HG02852 (cell line): ENCODE data around the gene DOCK10.
A peak's percentile ranks its signal among the peaks of the same experiment; 100 is the strongest.
"Not testable (repeated sequence)": the region's sequence is repeated elsewhere in the genome, so short reads cannot be mapped to it uniquely, and the experiment has no call there.

Experiments
- ATAC-seq: cut with Tn5 transposase; IDR thresholded peaks from one replicate; pipeline ENCODE4 v1.9.1; 2021; ENCODE audit warnings: mild to moderate bottlenecking, moderate library complexity; ENCODE audit not compliant: unreplicated experiment

The DOCK10 gene

DNA sequence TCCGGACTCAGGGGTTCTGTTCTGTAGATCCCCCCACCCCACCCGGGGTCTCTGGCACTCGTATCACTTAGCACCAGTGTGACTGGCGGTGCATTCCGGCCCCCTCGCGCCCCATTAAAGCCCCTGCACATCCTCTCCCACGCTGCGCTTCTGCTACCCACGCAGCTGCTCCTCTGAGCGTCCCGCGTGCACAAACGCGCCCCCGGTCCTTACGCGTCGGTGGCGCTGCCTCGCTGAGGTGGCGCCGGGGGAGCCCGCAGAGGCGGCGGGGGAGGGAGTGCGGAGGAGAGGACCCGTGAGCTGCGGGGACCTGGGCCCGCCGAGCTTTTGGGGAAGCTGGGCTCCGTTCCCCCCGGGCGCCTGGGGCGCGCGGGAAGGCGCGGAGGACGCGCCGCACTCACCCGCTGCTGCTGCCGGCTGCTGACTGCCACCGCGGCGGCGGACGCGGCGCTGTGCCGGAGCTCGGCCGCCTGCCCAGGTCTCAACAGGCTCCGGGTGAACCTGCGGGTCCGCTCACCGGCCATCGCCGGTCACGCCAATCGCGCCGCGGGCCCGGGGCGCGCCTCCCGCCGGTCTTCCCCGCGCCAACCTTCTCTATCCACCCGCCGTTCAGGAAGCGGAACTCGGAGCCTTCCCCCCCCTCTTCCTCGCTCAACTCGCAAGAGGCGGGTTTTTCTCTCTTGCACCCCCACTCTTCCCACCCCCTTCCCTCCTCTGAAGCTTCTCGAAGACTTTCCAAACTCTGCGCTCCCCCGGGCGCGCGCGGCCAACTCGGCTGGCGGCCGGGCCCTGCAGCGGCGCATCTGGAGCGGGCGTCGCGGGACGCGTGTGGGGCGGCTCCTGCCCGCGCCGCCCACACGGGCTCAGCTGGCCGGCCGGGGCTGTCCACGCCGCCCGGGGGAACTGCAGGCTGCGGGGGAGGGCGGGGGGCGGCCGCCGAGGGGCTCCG is at the start of gene DOCK10:
TSS of gene DOCK10 (minus strand) at position 618 of the 949 bp plus-strand sequence. CDS start at position 524, 94 bp downstream.
- ATAC-seq, result peak; percentile 31

DNA sequence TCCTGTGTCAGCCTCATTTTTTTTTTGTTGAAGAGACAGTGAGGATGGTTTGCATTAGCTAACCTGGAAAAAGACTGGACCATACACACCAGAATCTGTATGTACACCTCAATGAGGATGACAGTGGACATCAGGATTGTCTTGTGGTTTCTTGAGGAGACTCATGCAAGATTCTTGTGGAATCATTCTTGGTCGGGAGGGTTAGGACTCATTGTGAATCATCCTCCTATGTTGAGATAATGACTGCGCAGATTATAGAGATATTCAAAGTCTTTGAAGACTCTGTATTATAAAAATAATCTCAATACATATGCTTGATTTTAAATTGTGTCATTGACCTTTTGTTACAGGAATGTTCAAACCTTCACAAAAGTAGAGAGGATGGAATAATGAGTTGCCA is 49.1 kb upstream of the DOCK10 start:
- ATAC-seq, result no peak

- ATAC-seq, result no peak
Measured at GRCh38 chr2:225090746-225091145, 48.5 kb upstream of the DOCK10 start.

DNA sequence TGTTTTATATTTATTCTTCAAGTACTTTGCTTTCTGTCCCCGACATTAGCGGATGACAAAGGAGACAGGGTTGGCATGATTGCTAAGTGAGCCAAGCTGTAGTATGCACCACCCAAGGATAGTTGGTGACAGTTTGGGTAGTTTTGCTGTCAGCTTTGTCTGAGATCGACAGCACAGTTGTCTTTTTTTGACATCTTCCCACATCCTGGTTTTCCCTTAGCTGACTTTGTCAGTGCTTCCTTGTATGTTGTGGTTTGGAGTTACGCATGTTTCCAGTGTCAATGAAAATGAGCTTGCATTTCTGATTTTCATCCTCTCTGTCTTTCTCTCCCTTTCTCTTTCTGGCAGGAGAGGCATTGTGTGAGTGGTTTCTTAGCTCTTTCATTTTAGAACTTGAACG is 44.6 kb upstream of the DOCK10 start:
- no peak for ATAC-seq

- no peak for ATAC-seq
Measured at GRCh38 chr2:225086439-225086838, 44.2 kb upstream of the DOCK10 start.

- ATAC-seq, result no peak
Measured at GRCh38 chr2:225083276-225083675, 41.0 kb upstream of the DOCK10 start.

DNA sequence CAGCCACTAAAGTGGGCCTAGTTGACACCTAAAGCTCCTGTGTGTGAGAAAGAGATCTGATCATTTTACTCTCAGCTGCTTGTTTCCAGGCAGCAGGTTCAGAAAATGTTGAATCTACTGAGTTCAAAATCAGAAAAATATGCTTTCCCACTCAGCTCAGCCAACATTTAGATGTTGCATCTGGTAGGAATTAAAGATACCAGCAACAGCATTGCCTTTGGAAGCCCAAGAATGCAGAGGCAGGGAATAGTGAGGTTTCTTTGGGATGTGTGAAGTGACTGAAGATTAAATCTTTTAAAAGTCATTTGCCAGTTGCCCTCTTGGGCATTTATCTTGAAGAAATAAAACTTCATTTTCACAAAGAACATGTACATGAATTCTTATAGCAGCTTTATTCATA is 33.9 kb upstream of the DOCK10 start:
- ATAC-seq, result no peak

- no peak for ATAC-seq
Measured at GRCh38 chr2:225074919-225075681, 32.8 kb upstream of the DOCK10 start.

GRCh38 chr2:225074366-225074765 is 32.1 kb upstream of the DOCK10 start:
- ATAC-seq, result no peak

GRCh38 chr2:225073198-225073597 is 30.9 kb upstream of the DOCK10 start:
- ATAC-seq, result no peak

- ATAC-seq, result no peak
Measured at GRCh38 chr2:225072444-225072843, 30.2 kb upstream of the DOCK10 start.

GRCh38 chr2:225070811-225071210 is 28.5 kb upstream of the DOCK10 start:
- ATAC-seq, result no peak

GRCh38 chr2:225069966-225070365 is 27.7 kb upstream of the DOCK10 start:
- no peak for ATAC-seq

DNA sequence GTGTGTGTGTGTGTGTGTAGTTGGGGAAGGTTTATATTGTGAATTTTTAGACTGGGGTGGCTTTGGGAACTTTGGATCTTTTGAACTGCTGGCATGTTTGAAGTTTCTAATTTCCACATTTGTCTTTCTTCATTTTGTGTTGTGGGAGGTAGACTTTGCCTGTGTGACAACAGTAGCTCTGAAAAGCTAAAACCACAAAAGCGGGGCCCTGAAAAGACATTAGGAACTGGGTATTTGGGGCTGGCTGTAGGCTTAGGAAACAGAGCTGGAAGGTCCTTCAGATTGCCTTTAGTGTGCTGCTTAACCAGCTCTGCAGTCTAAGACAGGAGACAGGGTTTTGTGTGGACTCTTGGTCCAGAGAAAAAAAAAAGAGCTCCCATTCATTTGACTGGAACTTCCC is 27.2 kb upstream of the DOCK10 start:
- no peak for ATAC-seq

DNA sequence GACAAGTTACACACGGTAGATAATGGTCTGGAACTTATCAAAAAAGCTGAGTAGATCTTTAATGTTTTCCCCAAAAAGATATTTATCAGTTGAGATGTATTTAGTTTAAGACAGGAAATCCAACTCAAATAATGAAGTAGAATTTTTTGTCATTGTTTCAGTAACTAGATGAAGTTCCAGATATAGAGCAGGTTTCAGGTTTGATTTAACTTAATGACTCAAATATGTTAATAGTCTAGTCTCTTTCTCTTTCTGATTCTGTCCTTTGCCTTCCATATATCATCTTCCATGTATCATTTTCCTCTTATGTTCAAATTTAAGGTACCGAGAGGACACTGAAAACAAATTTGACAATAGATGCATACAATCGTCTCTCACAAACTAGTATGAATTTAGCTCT is 23.6 kb upstream of the DOCK10 start:
- no peak for ATAC-seq

DNA sequence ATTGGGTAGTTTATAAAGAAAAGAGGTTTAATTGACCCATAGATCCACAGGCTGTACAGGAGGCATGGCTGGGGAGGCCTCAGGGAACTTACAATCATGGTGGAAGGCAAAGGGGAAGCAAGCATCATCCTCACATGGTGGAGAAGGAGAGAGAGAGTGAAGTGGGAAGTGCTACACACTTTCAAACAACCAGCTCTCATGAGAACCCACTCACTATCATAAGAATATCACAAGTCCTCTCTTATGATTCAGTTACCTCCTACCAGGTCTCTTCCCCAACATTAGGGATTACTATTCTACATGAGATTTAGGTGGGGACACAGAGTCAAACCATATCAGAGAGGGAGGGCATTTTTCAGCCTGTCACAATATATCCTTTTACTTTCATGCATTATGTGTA is 22.7 kb upstream of the DOCK10 start:
- no peak for ATAC-seq

DNA sequence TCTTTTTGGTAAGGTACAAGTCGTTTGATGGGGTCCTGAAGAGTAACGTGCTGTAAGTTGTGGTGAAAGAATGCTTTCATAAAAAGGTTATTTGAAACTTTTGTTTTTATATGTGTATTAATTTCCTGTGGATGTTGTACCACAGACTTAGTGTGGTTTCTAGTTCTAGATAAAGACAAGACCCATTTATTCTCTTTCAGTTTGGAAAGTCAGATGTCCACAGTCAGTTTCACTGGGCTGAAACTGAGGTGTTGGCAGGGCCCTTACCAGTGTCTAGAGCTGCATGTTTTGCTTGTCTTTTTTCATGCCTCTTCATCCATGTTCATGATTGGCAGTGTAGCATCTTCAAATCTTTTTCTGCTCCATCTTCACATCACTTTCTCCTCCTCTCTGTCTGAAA is 22.1 kb upstream of the DOCK10 start:
- ATAC-seq, result no peak

- ATAC-seq, result no peak
Measured at GRCh38 chr2:225056330-225057073, 14.2 kb upstream of the DOCK10 start.

DNA sequence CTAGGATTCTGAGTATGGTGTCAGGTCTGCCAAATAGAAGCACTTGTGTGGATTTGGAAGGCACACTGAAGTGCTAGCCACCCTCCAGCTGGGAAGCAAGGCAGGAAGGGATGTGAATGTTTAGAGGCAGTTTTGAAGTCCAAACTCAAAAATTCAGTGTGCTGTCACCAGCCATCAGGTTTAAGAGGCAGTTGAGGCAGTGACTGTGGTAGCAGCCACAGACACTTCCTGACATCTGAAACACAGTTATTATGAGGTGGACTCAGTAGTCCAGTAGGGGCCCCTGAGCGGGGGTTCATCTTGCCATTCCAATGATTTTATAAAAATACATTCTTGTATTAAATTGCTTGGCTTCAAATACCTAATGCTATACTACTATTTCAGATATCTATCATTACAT is 13.4 kb upstream of the DOCK10 start:
- no peak for ATAC-seq

DNA sequence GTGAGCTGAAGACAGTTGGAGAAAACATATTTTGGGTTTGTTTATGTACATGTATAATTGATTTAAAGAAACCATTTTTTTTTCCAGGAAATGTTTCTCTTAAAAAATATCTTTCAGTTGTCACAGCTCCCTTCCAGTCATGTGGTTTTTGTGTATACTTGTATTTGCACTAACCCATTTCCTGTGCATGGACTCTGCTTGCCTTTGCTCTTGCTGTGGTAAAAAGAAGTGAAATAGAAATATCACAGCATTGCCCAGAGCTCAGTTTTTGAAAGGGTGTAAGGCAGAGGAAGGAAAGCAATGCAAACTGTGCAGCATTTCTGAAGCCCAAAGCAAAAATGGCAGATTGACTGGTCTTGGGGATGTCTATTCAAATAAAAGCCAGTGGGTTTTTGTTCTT is 10.4 kb upstream of the DOCK10 start:
- ATAC-seq, result peak; percentile 89

- not testable (repeated sequence) for ATAC-seq
Measured at GRCh38 chr2:225047502-225047901, 5.2 kb upstream of the DOCK10 start.
